Ishikawa (cell line): ENCODE results near the gene TBC1D13.

Experiments used
- CEBPB ChIP-seq: IDR thresholded peaks from 2 replicates; pipeline ENCODE4 v1.6.1; 2012
- CREB1 ChIP-seq: IDR thresholded peaks from 2 replicates; pipeline ENCODE4 v1.6.1; 2012; ENCODE audit warnings: low read depth
- EGR1 ChIP-seq: IDR thresholded peaks from 2 replicates; pipeline ENCODE4 v1.6.1; 2012
- EP300 ChIP-seq: IDR thresholded peaks from 2 replicates; pipeline ENCODE4 v1.6.1; 2012; ENCODE audit warnings: borderline replicate concordance
- FOXM1 ChIP-seq: IDR thresholded peaks from 2 replicates; pipeline ENCODE4 v1.6.1; 2012; ENCODE audit warnings: low read depth, borderline replicate concordance
- MAX ChIP-seq: IDR thresholded peaks from 2 replicates; pipeline ENCODE4 v1.6.1; 2012
- NFIC ChIP-seq: IDR thresholded peaks from 2 replicates; pipeline ENCODE4 v1.6.1; 2012
- RAD21 ChIP-seq: IDR thresholded peaks from 2 replicates; pipeline ENCODE4 v1.6.1; 2012; ENCODE audit warnings: low read depth
- TAF1 ChIP-seq: IDR thresholded peaks from 2 replicates; pipeline ENCODE4 v1.6.1; 2012; ENCODE audit warnings: low read depth, mild to moderate bottlenecking
- TCF12 ChIP-seq: IDR thresholded peaks from 2 replicates; pipeline ENCODE4 v1.6.1; 2012; ENCODE audit warnings: low read depth
- TEAD4 ChIP-seq: IDR thresholded peaks from 2 replicates; pipeline ENCODE4 v1.6.1; 2012
- USF1 ChIP-seq: IDR thresholded peaks from 2 replicates; pipeline ENCODE4 v1.6.1; 2012
- YY1 ChIP-seq: IDR thresholded peaks from 2 replicates; pipeline ENCODE4 v1.6.1; 2012; ENCODE audit warnings: low read depth
- ZBTB7A ChIP-seq: IDR thresholded peaks from 2 replicates; pipeline ENCODE4 v1.6.1; 2012; ENCODE audit warnings: low read depth
- TF ChIP-seq, protein P1 (sequence below): IDR thresholded peaks from 2 replicates; pipeline ENCODE4 v1.6.1; 2012; ENCODE audit warnings: low read depth, mild to moderate bottlenecking

Gene TBC1D13

DNA sequence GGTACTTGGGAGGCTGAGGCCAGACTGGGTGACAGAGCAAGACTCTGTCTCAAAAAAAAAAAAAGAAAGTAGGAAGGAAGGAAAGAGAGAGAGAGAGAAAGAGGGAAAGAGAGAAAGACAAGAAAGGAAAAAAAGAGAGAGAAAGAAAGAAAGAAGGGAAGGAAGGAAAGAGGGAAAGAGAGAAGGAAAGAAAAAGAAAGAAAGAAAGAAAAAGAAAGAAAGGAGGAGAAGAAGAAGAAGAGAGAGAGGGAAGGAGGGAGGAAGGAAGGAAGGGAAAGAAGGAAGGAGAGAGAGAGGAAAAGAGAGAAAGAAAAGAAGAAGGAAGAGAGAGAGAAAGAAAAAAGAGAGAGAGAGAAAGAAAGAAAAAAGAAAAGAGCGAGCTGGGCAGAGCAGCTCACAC is 12.2 kb upstream of the TBC1D13 start:
- no peak for TF ChIP-seq ZBTB7A
- TF ChIP-seq TCF12: no peak
- TF ChIP-seq USF1: no peak
- TF ChIP-seq TEAD4: no peak
- no peak for TF ChIP-seq TAF1
- no peak for TF ChIP-seq MAX
- no peak for TF ChIP-seq FOXM1
- TF ChIP-seq EP300: no peak
- TF ChIP-seq YY1: no peak
- TF ChIP-seq, protein P1, sequence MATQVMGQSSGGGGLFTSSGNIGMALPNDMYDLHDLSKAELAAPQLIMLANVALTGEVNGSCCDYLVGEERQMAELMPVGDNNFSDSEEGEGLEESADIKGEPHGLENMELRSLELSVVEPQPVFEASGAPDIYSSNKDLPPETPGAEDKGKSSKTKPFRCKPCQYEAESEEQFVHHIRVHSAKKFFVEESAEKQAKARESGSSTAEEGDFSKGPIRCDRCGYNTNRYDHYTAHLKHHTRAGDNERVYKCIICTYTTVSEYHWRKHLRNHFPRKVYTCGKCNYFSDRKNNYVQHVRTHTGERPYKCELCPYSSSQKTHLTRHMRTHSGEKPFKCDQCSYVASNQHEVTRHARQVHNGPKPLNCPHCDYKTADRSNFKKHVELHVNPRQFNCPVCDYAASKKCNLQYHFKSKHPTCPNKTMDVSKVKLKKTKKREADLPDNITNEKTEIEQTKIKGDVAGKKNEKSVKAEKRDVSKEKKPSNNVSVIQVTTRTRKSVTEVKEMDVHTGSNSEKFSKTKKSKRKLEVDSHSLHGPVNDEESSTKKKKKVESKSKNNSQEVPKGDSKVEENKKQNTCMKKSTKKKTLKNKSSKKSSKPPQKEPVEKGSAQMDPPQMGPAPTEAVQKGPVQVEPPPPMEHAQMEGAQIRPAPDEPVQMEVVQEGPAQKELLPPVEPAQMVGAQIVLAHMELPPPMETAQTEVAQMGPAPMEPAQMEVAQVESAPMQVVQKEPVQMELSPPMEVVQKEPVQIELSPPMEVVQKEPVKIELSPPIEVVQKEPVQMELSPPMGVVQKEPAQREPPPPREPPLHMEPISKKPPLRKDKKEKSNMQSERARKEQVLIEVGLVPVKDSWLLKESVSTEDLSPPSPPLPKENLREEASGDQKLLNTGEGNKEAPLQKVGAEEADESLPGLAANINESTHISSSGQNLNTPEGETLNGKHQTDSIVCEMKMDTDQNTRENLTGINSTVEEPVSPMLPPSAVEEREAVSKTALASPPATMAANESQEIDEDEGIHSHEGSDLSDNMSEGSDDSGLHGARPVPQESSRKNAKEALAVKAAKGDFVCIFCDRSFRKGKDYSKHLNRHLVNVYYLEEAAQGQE: no peak
- no peak for TF ChIP-seq CEBPB
- no peak for TF ChIP-seq NFIC
- no peak for TF ChIP-seq CREB1
- no peak for TF ChIP-seq EGR1
- no peak for TF ChIP-seq RAD21

GRCh38 chr9:128781187-128782070 is 5.6 kb upstream of the TBC1D13 start:
- TF ChIP-seq FOXM1 (no peak), MAX (no peak), TCF12 (no peak), TEAD4 (no peak), TAF1 (no peak), CREB1 (no peak), EP300 (no peak), NFIC (no peak)
- TF ChIP-seq, protein P1: no peak

DNA sequence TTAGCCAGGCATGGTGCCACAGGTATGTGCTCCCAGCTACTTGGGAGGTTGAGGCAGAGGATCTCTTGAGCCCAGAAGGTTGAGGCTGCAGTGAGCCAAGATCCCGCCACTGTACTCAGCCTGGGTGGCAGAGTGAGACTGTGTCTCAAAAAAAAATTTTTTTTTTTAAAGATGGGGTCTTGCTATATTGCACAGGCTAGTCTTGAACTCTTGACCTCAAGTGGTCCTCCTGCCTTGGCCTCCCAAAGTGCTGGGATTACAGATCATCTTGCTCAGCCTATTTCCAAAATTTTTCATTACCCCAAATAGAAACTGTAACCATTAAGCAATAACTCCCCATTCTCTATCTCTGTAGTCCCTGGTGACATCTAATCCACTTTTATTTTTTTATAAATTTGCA is 4.4 kb upstream of the TBC1D13 start:
- TF ChIP-seq FOXM1 (no peak), TCF12 (no peak), EP300 (no peak), TEAD4 (no peak), CEBPB (no peak), NFIC (no peak), TAF1 (no peak), EGR1 (no peak), YY1 (no peak), USF1 (no peak), MAX (no peak), RAD21 (no peak)
- TF ChIP-seq, protein P1: no peak

- TF ChIP-seq TCF12: no peak
- TF ChIP-seq EGR1: no peak
- TF ChIP-seq CREB1: no peak
- TF ChIP-seq, protein P1: no peak
- TF ChIP-seq MAX: no peak
- no peak for TF ChIP-seq YY1
- TF ChIP-seq NFIC: no peak
- no peak for TF ChIP-seq CEBPB
- TF ChIP-seq EP300: no peak
- TF ChIP-seq ZBTB7A: no peak
- no peak for TF ChIP-seq RAD21
Observed at GRCh38 chr9:128785427-128785826, 1.6 kb upstream of the TBC1D13 start.
